CD4-positive, alpha-beta T cell (primary cell): ENCODE data around the gene CST6. TPM values are rescaled to one million over a fixed set of nuclear protein-coding genes. Genes with fewer than 3 reads are reported as not detected.
"Not testable (repeated sequence)": the region's sequence is repeated elsewhere in the genome, so short reads cannot be mapped to it uniquely, and the experiment has no call there.

ENCODE experiments used
- ATAC-seq: fragments of 200-7000 bp; cut with Tn5 transposase; one replicate; pipeline ENCODE4 v1.10.0; 2022; ENCODE audit warnings: mild to moderate bottlenecking; ENCODE audit not compliant: poor library complexity
- CTCF ChIA-PET: fragments of 350-600 bp; sonication (Branson Sonifier 250); formaldehyde crosslinking; loops from one replicate; lab custom pipeline; 2021; ENCODE audit warnings: antibody characterized with exemption, inconsistent platforms; lab: Charles Lee
- POLR2A ChIA-PET: fragments of 350-600 bp; sonication (Branson Sonifier 250); formaldehyde crosslinking; loops from one replicate; lab custom pipeline; 2021; ENCODE audit warnings: antibody characterized with exemption, inconsistent platforms; lab: Charles Lee
- DNase-seq, 14 experiments: peaks; one replicate each; pipeline ENCODE4 v3.0.0-alpha.2; 2013 to 2020; ENCODE audit warnings: mixed read lengths in 2 of 14
- H3K27ac ChIP-seq, 2 donors: one replicate each; pipeline versions ENCODE4 v1.5.1 to v1.7.0; 2013; ENCODE audit warnings: low read length in 2 of 2, low read depth in 1 of 2, mild to moderate bottlenecking in 1 of 2
- H3K27me3 ChIP-seq, 2 experiments: 1 replicate in 1 of 2; 2 replicates in 1 of 2; pipeline versions ENCODE4 v1.6.1 to v1.7.0; 2013; ENCODE audit warnings: low read length in 2 of 2, control low read depth in 1 of 2, mild to moderate bottlenecking in 1 of 2, moderate library complexity in 1 of 2; ENCODE audit not compliant: insufficient read depth in 2 of 2, control insufficient read depth in 1 of 2
- H3K36me3 ChIP-seq: one replicate; pipeline ENCODE4 v1.6.1; 2013; ENCODE audit warnings: low read length, control low read depth; ENCODE audit not compliant: insufficient read depth
- H3K4me1 ChIP-seq: one replicate; pipeline ENCODE4 v1.6.1; 2013; ENCODE audit warnings: low read length, control low read depth; ENCODE audit not compliant: insufficient read depth
- H3K4me3 ChIP-seq: one replicate; pipeline ENCODE4 v1.5.1; 2013; ENCODE audit warnings: mild to moderate bottlenecking, low read length, moderate library complexity
- H3K9me3 ChIP-seq, 2 experiments: 1 replicate in 1 of 2; 2 replicates in 1 of 2; pipeline versions ENCODE4 v1.6.1 to v1.7.0; 2013; ENCODE audit warnings: low read length in 2 of 2, mild to moderate bottlenecking in 2 of 2, control low read depth in 1 of 2, moderate library complexity in 1 of 2; ENCODE audit not compliant: control insufficient read depth in 1 of 2, insufficient read depth in 1 of 2
- H3K27ac Mint-ChIP-seq: one replicate; pipeline ENCODE4 v1.8.0; 2020; ENCODE audit warnings: mixed read lengths
- H3K27me3 Mint-ChIP-seq: one replicate; pipeline ENCODE4 v1.8.0; 2021; ENCODE audit warnings: mixed read lengths
- H3K36me3 Mint-ChIP-seq: one replicate; pipeline ENCODE4 v1.8.0; 2021; ENCODE audit warnings: low read depth, mixed read lengths
- H3K4me1 Mint-ChIP-seq: one replicate; pipeline ENCODE4 v1.8.0; 2021; ENCODE audit warnings: low read depth, mixed read lengths
- H3K4me3 Mint-ChIP-seq: one replicate; pipeline ENCODE4 v1.8.0; 2020; ENCODE audit warnings: mild to moderate bottlenecking, mixed read lengths
- H3K9me3 Mint-ChIP-seq: one replicate; pipeline ENCODE4 v1.8.0; 2020; ENCODE audit warnings: mixed read lengths
- CTCF ChIP-seq: fragments of 200-600 bp; IDR thresholded peaks from one replicate; pipeline ENCODE4 v1.8.0; 2022; ENCODE audit warnings: antibody characterized with exemption, mild to moderate bottlenecking
- intact Hi-C, 2 experiments: fragments of 100-400 bp; cut with DNase I in 1 of 2; cut with micrococcal nuclease in 1 of 2; formaldehyde crosslinking; loops; one replicate each; pipeline versions ENCODE4 v1.15.1 to v1.9.0; 2023 to 2025; cut with DNase I, micrococcal nuclease
- total RNA-seq, 174 experiments: library from RNA in 2 of 174; stranded (reverse) in 2 of 174; gene quantifications; one replicate each; pipeline ENCODE4 v1.2.3 and lab custom pipeline; 2021 to 2026

The CST6 gene
- total RNA-seq, 2 experiments from 2014 or later, result not detected

- H3K27ac ChIP-seq, result no peak overlapping the region
- no peak for TF ChIP-seq CTCF
- ChIA-PET POLR2A (no interaction called here), CTCF (no interaction called here)
- Mint-ChIP-seq H3K4me3 (no peak overlapping the region), H3K4me1 (peaks cover 5% of the 10 kb centered on the region), H3K9me3 (no peaks in the 10 kb centered on the region), H3K36me3 (no peaks in the 10 kb centered on the region), H3K27ac (no peak overlapping the region), H3K27me3 (peaks cover 7% of the 10 kb centered on the region)
- no peaks in the 10 kb centered on the region for H3K27me3 ChIP-seq
- intact Hi-C loops, result no loop called here
- no peaks in the 10 kb centered on the region for H3K9me3 ChIP-seq
- peaks cover 20% of the 10 kb centered on the region for H3K4me1 ChIP-seq
- no peaks in the 10 kb centered on the region for H3K36me3 ChIP-seq
- ATAC-seq, result no peak
- DNase-seq, result no peak
- no peak overlapping the region for H3K4me3 ChIP-seq
Measured at GRCh38 chr11:66020212-66020611, 8.4 kb downstream of the CST6 start.

GRCh38 chr11:66020618-66021357 is 9.0 kb downstream of the CST6 start:
- Histone ChIP-seq H3K4me3 (no peak overlapping the region), H3K36me3 (no peaks in the 10 kb centered on the region), H3K4me1 (peaks cover 20% of the 10 kb centered on the region), H3K27ac (no peak overlapping the region), H3K9me3 (no peaks in the 10 kb centered on the region), H3K27me3 (no peaks in the 10 kb centered on the region)
- intact Hi-C loops, result no loop called here
- no peak overlapping the region for H3K4me3 Mint-ChIP-seq
- no peak overlapping the region for H3K27ac Mint-ChIP-seq
- CTCF ChIA-PET, result no interaction called here
- POLR2A ChIA-PET, result no interaction called here
- no peak for TF ChIP-seq CTCF
- ATAC-seq, result no peak
- DNase-seq, result peak in 4 of 14 experiments; percentile 13 to 71 (median 42)
- H3K9me3 Mint-ChIP-seq, result no peaks in the 10 kb centered on the region
- peaks cover 5% of the 10 kb centered on the region for H3K4me1 Mint-ChIP-seq
- peaks cover 7% of the 10 kb centered on the region for H3K27me3 Mint-ChIP-seq
- H3K36me3 Mint-ChIP-seq, result no peaks in the 10 kb centered on the region

GRCh38 chr11:66022401-66023185 is 10.8 kb downstream of the CST6 start:
- Mint-ChIP-seq H3K27me3 (peaks cover 7% of the 10 kb centered on the region), H3K36me3 (no peaks in the 10 kb centered on the region), H3K9me3 (no peaks in the 10 kb centered on the region), H3K4me3 (no peak overlapping the region), H3K27ac (no peak overlapping the region), H3K4me1 (peaks cover 5% of the 10 kb centered on the region)
- CTCF ChIA-PET, result interaction anchor here (0.6 to 1.6 kb wide), 22 partner anchors 8 to 311 kb away, joined by 3 to 14 read pairs (median 4); partner anchors contain the start of genes BANF1, CCDC85B, CST6 and EIF1AD
- intact Hi-C loops, result loop anchor here in 1 of 2 experiments (1.0 kb wide), 1 partner anchor 33 kb away; no protein-coding TSS in a partner anchor
- H3K9me3 ChIP-seq, result no peaks in the 10 kb centered on the region
- DNase-seq (peak; percentile 50 to 86 (median 70)), ATAC-seq (peak; percentile 98)
- TF ChIP-seq CTCF, result peak; percentile 90
- H3K27me3 ChIP-seq, result no peaks in the 10 kb centered on the region
- no peak overlapping the region for H3K27ac ChIP-seq
- no peak overlapping the region for H3K4me3 ChIP-seq
- no peaks in the 10 kb centered on the region for H3K36me3 ChIP-seq
- POLR2A ChIA-PET, result interaction anchor here (0.9 to 1.2 kb wide), 3 partner anchors 20 to 132 kb away, joined by 3 read pairs; partner anchors contain the start of genes BANF1, CCDC85B and SF3B2
- peaks cover 20% of the 10 kb centered on the region for H3K4me1 ChIP-seq

GRCh38 chr11:66023186-66023440 is 11.3 kb downstream of the CST6 start:
- H3K36me3 Mint-ChIP-seq, H3K36me3 ChIP-seq, H3K27me3 ChIP-seq, H3K27me3 Mint-ChIP-seq, H3K4me1 Mint-ChIP-seq, H3K27ac ChIP-seq, H3K27ac Mint-ChIP-seq, H3K4me3 Mint-ChIP-seq, H3K4me3 ChIP-seq, intact Hi-C loops, DNase-seq, H3K9me3 Mint-ChIP-seq, H3K9me3 ChIP-seq, ATAC-seq: not testable (repeated sequence)
- ChIA-PET POLR2A (interaction anchor here (1.2 kb wide), 1 partner anchor 20 kb away, joined by 3 read pairs; the partner anchor contains the start of gene BANF1), CTCF (interaction anchor here (1.2 to 1.5 kb wide), 6 partner anchors 21 to 138 kb away, joined by 3 to 14 read pairs (median 6); partner anchors contain the start of genes BANF1 and EIF1AD)
- peaks cover 20% of the 10 kb centered on the region for H3K4me1 ChIP-seq
